GM18517 (cell line): Measurements from ENCODE around the gene TUB.

Experiments
- ATAC-seq: cut with Tn5 transposase; IDR thresholded peaks from one replicate; pipeline ENCODE4 v1.9.1; 2021; ENCODE audit warnings: mild to moderate bottlenecking, moderate library complexity; ENCODE audit not compliant: unreplicated experiment

Gene TUB

DNA sequence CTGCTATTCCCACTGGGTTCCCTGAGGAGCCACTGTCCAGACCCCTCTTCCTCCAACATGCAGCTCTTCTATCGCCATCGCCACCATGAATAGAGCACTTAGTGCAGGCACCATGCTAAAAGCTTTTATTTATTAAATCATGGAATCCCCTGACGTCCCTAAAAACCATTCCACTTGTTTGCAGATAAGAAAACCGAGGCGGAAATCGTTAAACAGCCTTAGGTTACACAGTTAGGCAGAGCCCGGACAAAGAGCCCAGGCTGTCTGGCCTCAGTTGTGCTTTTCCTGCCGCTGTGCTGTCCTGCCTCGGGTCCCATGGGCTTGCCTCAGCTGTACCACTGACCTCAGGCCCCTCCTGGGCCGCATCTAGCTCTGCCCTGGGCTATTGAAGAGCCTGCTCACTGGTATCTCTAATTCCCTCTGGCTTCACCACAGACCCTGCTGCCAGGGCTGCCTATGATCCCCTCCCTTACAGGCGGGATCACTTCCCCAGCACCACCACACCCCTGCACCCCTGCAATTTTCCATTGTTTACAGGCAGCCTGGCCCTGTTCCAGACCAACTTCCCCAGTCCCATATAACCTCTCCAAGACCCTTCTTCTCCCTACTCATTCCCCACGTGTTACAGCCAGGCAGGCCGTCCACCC is 13.0 kb upstream of the TUB start:
- no peak for ATAC-seq

DNA sequence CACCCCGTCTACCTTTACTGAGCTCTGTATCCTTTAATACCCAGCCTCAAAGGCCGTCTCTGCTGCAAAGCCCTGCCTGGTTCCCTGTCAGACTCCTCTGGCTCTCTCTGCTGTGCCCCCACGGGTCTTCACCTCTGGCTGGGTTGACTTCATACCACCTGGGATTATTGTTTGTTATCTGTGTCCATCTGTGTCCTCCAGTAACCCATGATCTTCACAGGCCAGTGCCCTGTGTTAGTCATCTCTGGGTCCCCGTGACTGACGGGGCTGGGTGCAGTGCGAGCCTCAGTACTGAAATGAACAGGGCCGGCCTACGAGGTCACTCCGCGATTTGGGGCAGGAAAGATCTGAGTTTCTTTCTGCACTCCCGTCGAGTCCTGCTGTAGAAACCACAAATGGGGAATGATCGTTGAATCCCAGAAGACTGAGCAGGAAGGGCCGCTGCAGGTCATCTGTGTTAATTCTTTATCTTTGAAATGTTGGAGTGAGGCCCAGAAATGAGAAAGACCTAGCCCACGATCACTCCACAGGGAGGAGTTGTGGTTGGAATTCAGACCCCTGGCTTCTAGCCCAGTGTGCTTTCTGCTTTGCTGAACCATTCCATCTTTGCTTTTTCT is 12.3 kb upstream of the TUB start:
- ATAC-seq: no peak

DNA sequence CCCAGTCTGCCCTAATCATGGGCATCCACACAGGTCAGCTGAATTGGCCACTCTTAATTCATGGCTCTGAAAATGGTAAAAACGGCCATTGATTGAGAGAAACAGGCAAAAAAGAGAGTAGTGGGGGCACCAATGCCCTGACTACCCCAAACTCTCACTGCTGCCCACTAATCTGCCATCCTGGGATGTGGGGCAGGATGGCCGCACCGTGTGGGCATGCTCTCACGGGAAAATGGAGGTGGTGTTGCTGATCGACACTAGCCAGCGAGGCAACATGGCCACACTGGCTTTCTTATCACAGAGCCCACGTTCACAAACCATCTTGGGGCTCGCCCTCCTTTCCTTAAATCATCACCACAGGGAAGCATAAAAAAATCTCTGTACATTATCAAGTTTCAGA is 11.2 kb upstream of the TUB start:
- no peak for ATAC-seq

DNA sequence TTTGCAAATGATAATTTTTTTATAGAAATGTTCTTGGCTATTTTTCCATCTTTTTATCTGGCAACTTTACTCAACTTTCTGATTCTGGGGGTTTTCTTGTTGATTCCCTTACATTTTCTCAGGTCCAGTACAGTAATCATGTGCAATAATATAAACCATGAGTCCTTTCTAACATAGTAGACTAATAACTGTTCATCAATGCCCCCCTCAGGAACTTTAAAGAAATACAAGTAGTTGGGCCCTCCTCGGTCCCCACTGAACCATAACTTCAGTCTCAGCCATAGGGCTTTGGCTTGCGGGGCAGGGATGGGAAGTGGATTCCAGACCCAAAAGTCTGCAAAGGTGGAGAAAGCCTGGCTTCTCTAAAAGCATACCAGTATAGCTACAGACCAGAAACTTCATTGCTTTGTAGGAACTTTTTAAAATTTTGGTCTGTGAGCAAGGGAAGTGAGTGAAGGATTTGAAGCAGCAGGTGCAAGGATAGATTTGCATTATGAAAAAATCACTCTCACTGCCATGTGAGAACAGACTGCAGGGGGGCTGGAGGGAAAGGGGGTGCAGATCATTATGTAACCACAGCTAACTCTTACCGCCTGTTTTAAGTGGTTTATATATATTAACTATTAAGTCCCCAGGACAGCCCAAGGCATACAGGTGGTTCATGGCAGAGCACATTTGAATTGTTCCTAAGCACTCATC is 10.4 kb upstream of the TUB start:
- ATAC-seq: no peak

DNA sequence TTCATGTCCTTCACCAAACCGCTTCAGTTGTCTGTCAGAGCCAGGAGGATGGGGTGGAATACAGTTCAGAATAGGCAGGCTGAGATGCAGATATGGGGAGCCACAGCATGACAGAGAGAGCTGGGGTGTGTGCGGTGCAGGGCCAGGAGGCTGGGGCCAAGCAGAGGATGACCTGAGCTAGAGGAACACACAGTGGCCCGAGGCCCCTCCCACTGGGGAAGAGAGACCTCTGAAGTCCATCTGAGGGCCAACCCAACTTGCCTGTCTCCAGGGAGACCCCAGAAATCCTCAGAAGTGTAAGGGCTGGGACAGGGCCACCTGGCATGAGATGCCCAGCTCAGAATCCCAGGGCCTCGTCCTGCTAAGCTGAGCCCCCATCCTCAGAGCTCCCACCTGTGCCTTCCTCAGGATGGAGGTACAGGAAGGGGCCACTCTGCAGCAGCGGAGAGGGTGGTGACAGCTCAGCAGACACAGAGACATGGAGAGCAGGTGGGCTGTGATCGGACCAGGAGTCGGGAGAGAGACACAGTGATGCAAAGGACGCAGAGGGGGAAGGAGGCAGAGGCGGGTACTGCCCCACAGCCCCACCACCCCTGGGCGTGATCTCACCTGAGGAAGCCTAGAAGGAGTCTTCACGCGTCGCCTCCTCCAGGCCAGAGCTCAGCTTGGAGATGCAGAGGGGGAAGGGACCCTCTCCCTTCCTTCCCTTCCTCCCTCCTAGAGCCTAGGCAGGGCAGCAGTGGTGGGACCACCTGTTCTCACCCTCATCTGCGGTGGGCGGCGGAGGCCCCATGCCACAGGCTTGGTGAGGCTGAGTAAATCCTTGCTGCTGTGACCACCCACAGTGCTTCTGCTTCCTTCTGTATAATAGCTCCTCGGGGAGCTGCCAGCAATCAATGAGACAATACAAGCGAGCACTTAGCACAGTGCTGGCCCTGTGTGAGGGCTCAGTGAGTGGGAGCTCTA is 9.1 kb upstream of the TUB start:
- ATAC-seq: no peak

DNA sequence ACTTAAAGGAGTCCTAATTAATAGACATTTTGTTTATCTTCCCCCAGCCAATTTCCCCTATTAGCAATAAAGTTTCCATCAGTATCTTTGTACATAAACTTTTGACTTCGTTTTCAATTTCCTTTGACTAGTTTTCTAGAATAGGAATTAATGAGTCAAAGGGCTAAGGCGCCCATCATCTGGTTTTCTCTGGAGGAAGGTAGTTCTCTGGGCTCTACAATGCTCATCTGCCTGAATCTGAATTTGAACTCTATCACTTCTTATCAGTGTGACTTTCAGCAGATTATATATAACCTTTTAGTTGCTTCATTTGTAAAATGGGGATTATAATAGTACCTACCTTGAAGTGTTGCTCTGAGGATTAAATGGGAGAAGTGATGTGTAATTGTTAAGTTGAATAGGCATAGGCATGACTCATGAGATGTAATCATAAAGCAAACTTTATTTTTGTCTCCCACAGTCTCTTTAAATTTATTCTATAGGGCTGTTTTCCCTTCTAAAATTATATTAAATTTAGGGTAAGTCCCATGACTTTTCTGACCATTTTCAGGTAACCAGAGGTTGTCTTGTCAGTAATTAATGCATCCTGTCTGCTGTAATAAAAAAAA is 5.8 kb upstream of the TUB start:
- no peak for ATAC-seq

DNA sequence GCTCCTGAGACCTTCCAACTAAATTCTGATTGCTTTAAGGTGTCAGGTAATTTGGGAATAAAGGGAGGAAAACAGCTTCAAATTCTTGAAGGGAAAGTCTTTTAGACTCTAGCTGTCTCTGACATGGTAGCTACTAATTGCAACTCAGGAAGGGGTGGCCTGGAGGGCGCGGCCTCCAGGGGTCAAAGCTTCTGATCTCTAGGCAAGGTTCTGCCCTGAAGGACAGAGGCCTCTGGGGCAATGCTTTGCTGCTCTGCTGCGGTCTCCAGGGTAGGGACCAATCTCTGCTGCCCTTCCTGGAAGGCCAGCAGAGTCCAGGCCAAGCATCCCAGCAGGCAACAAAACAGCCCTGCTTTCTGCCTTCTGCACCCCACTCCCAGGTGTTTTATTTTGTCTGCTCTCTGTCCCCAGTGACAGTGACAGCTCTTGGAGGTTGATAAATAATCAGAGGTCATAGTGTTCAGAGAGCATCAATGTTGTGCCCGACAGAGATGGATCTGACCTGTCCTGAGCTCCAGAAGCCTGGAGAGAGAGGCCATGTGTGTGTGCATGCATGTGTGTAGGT is 1.8 kb upstream of the TUB start:
- ATAC-seq: no peak

DNA sequence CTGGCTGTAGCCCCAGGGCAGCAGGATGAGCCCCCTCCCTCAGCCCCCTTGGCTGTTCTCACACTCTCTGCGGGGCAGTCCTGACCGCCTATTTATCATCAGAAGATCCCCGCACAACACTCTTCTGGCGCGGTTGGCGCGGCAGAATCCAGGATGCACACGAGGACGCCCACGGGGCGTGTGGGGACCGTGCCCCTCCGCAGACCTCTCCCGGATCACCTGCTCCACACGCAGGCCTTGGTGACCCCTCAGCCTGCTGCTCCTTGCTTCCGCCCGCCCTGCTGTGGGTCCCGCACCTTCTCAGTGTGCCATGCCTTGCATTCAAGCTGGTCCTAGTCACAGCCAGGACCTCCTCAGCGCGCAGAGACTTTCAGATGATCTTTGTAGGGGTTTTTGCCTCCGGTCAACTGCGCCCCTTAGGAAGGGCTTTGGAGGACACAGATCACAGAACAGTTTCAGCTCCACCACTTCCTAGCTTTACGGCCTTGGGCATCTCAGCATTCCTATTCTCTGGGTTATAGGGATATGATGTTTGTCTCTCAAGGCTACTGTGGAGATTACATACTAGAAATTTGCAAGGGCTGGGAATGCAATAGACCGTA is 841 bp upstream of the TUB start:
- ATAC-seq: no peak

DNA sequence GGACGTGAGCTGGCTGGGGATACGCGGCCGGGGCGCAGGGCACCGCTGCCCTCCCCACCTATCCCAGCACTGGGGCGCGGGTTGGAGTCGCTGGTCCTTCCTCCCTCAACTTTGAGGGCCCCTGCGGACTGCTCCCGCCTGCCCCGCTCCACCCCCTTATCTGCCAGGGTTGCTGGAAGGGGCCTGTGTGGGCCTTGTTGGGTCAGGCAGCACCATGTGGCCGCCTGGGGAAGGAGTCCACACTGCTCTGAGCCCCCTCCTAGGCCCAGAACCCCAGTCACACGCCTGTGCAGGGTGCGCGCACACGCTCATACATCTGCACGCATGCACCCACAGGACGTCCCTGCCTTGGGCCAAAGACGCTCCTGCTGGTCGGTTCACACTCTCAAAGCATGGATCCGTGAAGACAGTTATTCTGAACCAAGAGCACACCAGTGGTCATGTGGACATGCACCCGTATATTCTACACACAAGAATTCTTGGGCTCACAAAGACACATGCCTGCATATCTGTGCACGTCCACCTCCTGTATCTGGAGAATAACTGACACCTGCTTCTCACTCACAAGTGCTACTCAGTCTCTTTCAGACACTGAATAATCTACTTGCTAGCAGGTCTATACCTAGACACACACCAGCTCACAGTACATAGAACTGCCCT is 710 bp downstream of the TUB start:
- no peak for ATAC-seq

DNA sequence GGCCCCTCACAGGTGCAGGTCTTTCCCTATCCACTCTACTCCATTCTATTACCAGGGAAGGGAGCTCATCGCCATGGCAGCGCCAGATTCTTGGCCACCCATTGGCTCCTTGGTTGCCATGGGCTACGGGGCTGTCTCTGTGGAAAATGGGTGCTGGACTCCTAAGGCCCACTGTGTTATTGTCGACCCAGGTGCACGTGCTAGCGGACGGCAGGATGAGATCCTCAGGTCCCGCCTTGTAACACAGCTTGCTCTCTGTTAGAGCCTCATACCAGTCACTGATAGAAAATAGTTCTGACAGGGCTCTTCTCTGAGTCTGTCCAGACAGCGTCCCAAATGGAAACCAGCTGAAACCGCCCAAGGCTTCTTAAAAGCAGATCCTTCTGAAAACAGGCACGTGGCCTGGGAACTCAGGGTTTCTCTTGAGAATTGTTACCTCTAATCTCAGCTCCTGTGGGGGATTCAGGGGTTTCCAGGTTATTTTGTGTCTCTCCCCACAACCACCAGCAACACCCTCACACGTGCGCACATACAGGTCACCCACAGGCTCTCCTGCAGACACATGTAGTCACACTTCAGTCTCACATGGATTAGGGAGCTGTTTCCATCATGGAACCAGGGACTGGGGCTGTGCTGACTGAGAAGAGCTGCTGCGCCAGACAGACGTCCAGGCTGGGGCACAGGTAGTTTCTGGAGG is 1.5 kb downstream of the TUB start:
- ATAC-seq: no peak

DNA sequence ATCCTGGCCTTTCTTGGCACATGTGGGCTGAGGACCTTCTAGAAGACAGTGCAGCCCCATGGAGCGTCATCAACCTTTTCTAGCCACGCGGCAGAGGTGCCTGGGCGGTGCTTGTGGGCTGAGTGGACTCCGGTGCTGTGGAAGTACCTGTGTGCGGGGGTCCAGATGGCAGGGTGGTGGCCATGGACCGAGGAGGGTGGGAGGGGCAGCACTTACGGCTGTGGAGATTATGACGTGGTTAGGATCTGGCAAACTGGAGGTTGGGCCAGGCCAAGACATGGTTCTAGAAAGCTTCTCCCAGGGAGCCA is 2.0 kb downstream of the TUB start:
- ATAC-seq: no peak

DNA sequence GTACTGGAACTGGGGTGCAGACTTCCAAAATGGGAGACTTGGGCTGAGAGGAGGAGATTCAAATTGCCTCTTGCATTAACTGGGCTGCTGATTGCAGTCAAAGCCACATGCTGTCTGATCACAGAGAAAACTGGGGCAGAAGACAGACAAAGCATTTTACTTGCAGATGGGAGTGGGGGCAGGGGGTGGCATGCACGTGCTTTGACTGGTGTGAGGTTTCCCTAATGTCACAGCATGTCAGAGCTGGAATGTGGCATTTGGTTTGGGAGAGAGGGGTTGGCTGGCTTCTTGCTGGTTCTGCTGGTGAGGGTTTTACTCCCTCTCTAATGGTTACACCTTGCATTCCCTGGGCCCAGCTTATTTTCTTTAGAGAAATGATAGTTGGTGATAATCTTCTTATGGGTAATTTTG is 2.9 kb downstream of the TUB start:
- ATAC-seq: no peak

DNA sequence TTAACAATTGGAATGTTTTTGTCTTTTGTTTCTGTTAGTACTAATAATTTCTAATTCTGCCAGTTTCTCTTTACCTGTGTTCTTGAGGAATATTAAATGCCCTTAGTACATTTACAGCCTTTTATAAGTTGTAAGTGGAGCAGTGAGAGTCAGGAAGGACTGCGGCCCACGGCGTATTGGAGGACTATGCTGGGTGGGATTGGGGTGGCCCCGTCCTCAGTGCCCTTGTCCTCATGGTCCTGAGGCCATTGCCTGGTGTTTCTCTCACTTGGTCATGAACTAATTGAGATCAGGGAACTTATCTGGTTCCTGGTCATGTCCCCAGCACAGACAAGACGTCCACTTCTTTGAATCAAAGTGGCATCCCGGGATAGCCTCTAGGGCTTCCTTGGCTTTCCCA is 3.3 kb downstream of the TUB start:
- ATAC-seq: no peak

DNA sequence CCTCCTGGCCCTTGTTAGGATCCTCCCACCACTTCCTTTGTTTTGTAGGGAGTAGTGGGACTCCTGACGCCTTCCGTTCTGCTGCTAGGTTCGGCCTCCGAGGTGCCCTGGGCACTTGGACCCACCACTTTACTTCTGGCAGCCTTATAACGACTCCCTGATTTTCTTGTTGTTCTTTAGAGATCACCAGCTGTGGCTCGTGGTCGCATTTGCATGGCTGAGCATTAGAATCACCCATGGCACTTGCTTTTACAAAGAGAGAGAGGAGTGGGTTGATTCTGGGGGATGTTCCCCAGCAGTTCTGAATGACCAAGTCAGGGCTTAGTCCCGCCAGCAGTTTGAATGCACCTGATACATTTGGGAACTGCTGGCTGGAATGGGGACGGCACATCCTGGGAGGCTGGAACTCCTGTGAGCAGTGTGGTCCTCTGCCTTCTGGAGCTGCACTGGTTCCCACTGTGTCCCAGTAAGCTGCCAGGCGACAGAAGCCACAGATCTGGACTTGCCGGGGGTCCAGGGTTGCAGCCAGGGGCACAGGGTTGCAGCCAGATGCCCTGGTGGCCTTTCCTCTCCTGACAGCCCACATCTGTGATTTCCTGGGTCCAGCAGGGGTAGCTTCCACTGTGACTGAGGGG is 4.1 kb downstream of the TUB start:
- no peak for ATAC-seq

DNA sequence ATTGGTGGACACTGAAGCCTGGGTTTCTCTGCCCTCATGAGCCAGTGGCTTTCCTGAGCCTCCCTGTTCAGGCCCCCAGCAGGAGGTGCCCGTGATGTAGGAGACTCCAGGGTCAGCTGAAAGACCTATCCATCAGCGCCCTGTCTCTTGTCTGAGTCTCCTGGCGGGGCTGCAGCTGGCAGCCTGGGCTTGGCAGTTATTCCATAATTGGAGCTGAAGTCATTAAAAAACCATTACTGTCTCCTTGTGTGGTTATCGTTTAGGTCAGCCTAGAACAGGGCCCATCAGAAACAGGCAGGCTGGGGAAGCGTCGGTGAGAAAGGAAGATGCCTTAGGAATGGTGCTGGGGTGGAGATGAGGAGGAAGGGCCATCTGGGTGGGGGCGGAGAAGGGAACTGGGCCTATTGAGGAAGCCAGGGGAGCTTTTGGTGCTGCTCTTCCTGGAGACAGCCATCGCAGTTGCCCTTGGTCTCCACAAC is 5.0 kb downstream of the TUB start:
- ATAC-seq: no peak

DNA sequence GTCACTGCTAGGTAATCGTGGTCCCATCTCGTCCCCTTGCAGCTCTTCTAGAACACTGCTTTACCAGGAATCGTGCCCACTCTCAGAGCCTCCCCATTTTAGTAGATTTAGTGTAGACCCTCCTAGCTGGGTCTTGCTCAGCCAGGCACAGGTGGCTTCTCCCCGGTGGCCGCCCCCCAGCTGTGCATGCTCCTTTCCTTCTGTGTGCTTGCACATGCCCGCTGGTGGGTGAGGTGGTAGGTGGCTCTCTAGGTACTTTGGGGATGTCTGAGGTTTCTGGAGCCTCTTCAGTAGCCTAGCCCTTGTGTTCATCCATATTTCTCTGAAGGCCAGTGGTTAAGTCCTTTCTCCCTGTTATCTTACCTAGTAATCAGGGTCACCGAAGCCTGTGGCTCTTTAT is 5.6 kb downstream of the TUB start:
- ATAC-seq: no peak

DNA sequence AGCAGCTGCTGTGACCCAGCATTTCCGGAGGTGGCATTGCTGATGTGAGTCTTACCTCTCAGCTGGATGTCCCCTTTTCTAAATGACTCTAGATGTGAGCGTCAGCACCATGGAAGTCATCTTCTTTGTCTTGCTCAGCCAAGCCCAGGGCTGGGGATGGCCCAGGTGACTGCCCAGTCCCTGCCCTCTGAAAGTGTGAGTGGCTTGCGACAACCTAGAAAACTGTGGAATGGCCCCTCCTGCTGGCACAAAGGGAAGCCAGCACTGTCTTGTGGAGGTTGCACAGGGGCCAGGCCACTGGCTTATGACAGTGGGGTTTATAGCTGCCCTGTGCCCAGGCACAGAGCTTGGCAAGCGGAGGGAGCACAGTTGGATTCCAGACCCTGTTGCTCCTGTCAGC is 6.2 kb downstream of the TUB start:
- ATAC-seq: no peak

DNA sequence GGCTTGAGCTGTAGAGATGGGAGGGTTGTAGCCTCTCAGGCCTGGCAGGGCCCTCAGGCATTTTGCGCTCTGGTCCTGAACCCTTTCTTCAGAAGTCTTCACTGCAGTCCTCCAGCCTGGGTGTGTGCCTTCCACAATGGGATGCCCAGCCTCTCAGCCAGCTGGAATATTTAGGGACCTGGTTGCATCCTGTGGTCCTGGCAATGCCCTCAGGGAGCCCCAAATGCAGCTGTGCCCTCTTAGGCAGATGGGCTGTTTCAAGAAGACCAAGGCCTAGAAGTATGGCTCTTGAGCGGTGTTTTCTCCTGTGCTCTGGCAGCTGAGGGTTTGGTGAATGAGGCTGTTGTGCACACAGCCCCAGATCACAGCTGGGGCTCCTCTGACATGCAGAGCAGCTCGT is 6.7 kb downstream of the TUB start:
- no peak for ATAC-seq
